ENCODE measurements around the gene ANKRD30A. TPM values are rescaled to one million over a fixed set of nuclear protein-coding genes. Genes with fewer than 3 reads are reported as not detected.
"Not testable (repeated sequence)": the region's sequence is repeated elsewhere in the genome, so short reads cannot be mapped to it uniquely, and the experiment has no call there.

Gene ANKRD30A
- not detected for total RNA-seq
- long read RNA-seq: 0 reads

- intact Hi-C loops (cut with DNase I, micrococcal nuclease): no loop called here
- DNase-seq: no peak
- no peak for ATAC-seq
Observed at GRCh38 chr10:37125191-37125732, at the start of gene ANKRD30A. ANKRD30A (plus strand) TSS chr10:37125598; CDS start chr10:37125788, 190 bp downstream.

- DNase-seq; intact Hi-C loops (cut with DNase I, micrococcal nuclease); ATAC-seq: not testable (repeated sequence)
Observed at GRCh38 chr10:37076083-37076482, 49.3 kb upstream of the ANKRD30A start.

- DNase-seq: no peak
- intact Hi-C loops (cut with DNase I, micrococcal nuclease): no loop called here
- no peak for ATAC-seq
Observed at GRCh38 chr10:37095792-37096573, 29.4 kb upstream of the ANKRD30A start.

GRCh38 chr10:37101261-37101660 is 24.1 kb upstream of the ANKRD30A start:
- intact Hi-C loops (cut with DNase I, micrococcal nuclease): no loop called here
- ATAC-seq: no peak
- DNase-seq: no peak

GRCh38 chr10:37109000-37109399 is 16.4 kb upstream of the ANKRD30A start:
- ATAC-seq: no peak

GRCh38 chr10:37124532-37124931 is 866 bp upstream of the ANKRD30A start:
- intact Hi-C loops (cut with DNase I, micrococcal nuclease): no loop called here
- DNase-seq: no peak
- no peak for ATAC-seq

More at GRCh38 chr10:37109000-37109399, 16.4 kb upstream of the ANKRD30A start:
- intact Hi-C loops (cut with DNase I, micrococcal nuclease): no loop called here
- no peak for DNase-seq

GRCh38 chr10:37125921-37126320 is 523 bp downstream of the ANKRD30A start:
- DNase-seq: no peak
- intact Hi-C loops (cut with DNase I, micrococcal nuclease): no loop called here
- ATAC-seq: no peak

- no peak for DNase-seq
- intact Hi-C loops (cut with DNase I, micrococcal nuclease): no loop called here
- no peak for ATAC-seq
Observed at GRCh38 chr10:37146443-37146842, 21.0 kb downstream of the ANKRD30A start.

- DNase-seq; intact Hi-C loops (cut with DNase I, micrococcal nuclease); ATAC-seq: not testable (repeated sequence)
Observed at GRCh38 chr10:37162430-37162829, 37.0 kb downstream of the ANKRD30A start.

GRCh38 chr10:37171945-37172344 is 46.5 kb downstream of the ANKRD30A start:
- intact Hi-C loops (cut with DNase I, micrococcal nuclease); DNase-seq; ATAC-seq: not testable (repeated sequence)

GRCh38 chr10:37178296-37178695 is 52.9 kb downstream of the ANKRD30A start:
- intact Hi-C loops (cut with DNase I, micrococcal nuclease); ATAC-seq; DNase-seq: not testable (repeated sequence)

GRCh38 chr10:37182719-37183118 is 57.3 kb downstream of the ANKRD30A start:
- ATAC-seq; DNase-seq; intact Hi-C loops (cut with DNase I, micrococcal nuclease): not testable (repeated sequence)

- intact Hi-C loops (cut with DNase I, micrococcal nuclease): no loop called here
- ATAC-seq: no peak
Observed at GRCh38 chr10:37206132-37206531, 80.7 kb downstream of the ANKRD30A start.

GRCh38 chr10:37220866-37221265 is 95.5 kb downstream of the ANKRD30A start:
- DNase-seq (no peak), ATAC-seq (no peak)
- intact Hi-C loops (cut with DNase I, micrococcal nuclease): no loop called here

More at GRCh38 chr10:37206132-37206531, 80.7 kb downstream of the ANKRD30A start:
- DNase-seq: no peak

- DNase-seq (no peak), ATAC-seq (no peak)
- intact Hi-C loops (cut with DNase I, micrococcal nuclease): no loop called here
Observed at GRCh38 chr10:37222046-37222445, 96.6 kb downstream of the ANKRD30A start.

- no peak for DNase-seq
- no peak for ATAC-seq
- intact Hi-C loops (cut with DNase I, micrococcal nuclease): no loop called here
Observed at GRCh38 chr10:37225163-37225562, 99.8 kb downstream of the ANKRD30A start.

GRCh38 chr10:37226524-37226923 is 101.1 kb downstream of the ANKRD30A start:
- no peak for DNase-seq
- intact Hi-C loops (cut with DNase I, micrococcal nuclease): no loop called here
- ATAC-seq: no peak

GRCh38 chr10:37234692-37235091 is 109.3 kb downstream of the ANKRD30A start:
- DNase-seq: no peak
- intact Hi-C loops (cut with DNase I, micrococcal nuclease): no loop called here
- no peak for ATAC-seq

- intact Hi-C loops (cut with DNase I, micrococcal nuclease): no loop called here
- no peak for DNase-seq
- no peak for ATAC-seq
Observed at GRCh38 chr10:37236093-37236492, 110.7 kb downstream of the ANKRD30A start.

- ATAC-seq: no peak
Observed at GRCh38 chr10:37240223-37240622, 114.8 kb downstream of the ANKRD30A start.

More at GRCh38 chr10:37240223-37240622, 114.8 kb downstream of the ANKRD30A start:
- DNase-seq: no peak
- intact Hi-C loops (cut with DNase I, micrococcal nuclease): no loop called here
